ENCODE results near the gene FAM168A.

DNA sequence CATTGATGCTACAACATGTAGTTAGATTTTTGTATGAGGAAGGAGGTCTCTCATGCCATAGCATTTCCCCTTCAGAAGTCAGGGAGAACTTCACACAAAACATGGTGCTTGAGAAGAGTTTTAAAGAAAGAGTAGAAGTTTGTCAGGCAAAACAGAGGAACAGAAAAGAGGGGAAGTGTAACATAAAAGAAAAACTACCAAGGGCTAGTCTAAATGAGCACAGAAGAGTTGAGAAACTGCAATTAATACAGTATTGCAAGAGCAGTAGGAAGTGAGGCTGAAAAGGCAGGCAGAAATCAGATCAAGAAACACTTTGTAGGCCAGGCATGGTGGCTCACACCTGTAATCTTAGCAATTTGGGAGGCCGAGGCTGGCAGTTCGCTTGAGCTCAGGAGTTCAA is 61.0 kb downstream of the FAM168A start:
- TF ChIP-seq, protein P1, sequence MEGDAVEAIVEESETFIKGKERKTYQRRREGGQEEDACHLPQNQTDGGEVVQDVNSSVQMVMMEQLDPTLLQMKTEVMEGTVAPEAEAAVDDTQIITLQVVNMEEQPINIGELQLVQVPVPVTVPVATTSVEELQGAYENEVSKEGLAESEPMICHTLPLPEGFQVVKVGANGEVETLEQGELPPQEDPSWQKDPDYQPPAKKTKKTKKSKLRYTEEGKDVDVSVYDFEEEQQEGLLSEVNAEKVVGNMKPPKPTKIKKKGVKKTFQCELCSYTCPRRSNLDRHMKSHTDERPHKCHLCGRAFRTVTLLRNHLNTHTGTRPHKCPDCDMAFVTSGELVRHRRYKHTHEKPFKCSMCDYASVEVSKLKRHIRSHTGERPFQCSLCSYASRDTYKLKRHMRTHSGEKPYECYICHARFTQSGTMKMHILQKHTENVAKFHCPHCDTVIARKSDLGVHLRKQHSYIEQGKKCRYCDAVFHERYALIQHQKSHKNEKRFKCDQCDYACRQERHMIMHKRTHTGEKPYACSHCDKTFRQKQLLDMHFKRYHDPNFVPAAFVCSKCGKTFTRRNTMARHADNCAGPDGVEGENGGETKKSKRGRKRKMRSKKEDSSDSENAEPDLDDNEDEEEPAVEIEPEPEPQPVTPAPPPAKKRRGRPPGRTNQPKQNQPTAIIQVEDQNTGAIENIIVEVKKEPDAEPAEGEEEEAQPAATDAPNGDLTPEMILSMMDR (IDR thresholded peaks at IDR 0.05) = no peak
- no peak for TF ChIP-seq EZH2 (IDR thresholded peaks at IDR 0.05)
